OCI-LY7 (cell line): Measurements from ENCODE around the gene NAT10. TPM values are rescaled to one million over a fixed set of nuclear protein-coding genes. Genes with fewer than 3 reads are reported as not detected.

ENCODE experiments used
- BruUV-seq: library from RNA; stranded (reverse); fragments of 400-500 nt; replicated peaks from 2 replicates; lab custom pipeline; 2021; lab: Mats Ljungman, UMichigan
- CTCF ChIA-PET: fragments of 300-600 bp; sonication (Branson Sonifier 250); formaldehyde crosslinking; loops from one replicate; lab custom pipeline; 2022; ENCODE audit warnings: antibody characterized with exemption; ENCODE audit not compliant: unreplicated experiment; lab: Charles Lee
- POLR2A ChIA-PET: fragments of 300-600 bp; sonication (Branson Sonifier 250); formaldehyde crosslinking; loops from one replicate; lab custom pipeline; 2022; ENCODE audit warnings: antibody characterized with exemption; lab: Charles Lee
- DNase-seq: peaks from one replicate; pipeline ENCODE4 v3.0.0-alpha.2; 2015; ENCODE audit warnings: low spot score
- H2AFZ ChIP-seq: fragments of 200-600 bp; sonication (generic), shearing (Covaris generic); 2 replicates; pipeline ENCODE4 v1.6.1; 2014; ENCODE audit warnings: mild to moderate bottlenecking, antibody characterized with exemption, low read length, moderate library complexity
- H3K27ac ChIP-seq: fragments of 200-600 bp; sonication (generic); 2 replicates; pipeline ENCODE4 v1.5.1; 2014; ENCODE audit warnings: mixed run types, low read depth, mild to moderate bottlenecking, moderate library complexity, low read length, inconsistent platforms; ENCODE audit not compliant: poor library complexity, severe bottlenecking
- H3K36me3 ChIP-seq: fragments of 200-600 bp; sonication (generic); 2 replicates; pipeline ENCODE4 v1.6.1; 2014; ENCODE audit warnings: mild to moderate bottlenecking, antibody characterized with exemption, low read length, moderate library complexity, mixed read lengths; ENCODE audit not compliant: insufficient read depth
- H3K4me1 ChIP-seq: fragments of 200-600 bp; sonication (generic); 2 replicates; pipeline ENCODE4 v1.5.1; 2014; ENCODE audit warnings: mild to moderate bottlenecking, low read length; ENCODE audit not compliant: insufficient read depth, poor library complexity, severe bottlenecking
- H3K4me2 ChIP-seq: fragments of 200-600 bp; sonication (generic); 2 replicates; pipeline ENCODE4 v1.6.1; 2014; ENCODE audit warnings: mild to moderate bottlenecking, low read length
- H3K4me3 ChIP-seq: fragments of 200-600 bp; sonication (generic); 2 replicates; pipeline ENCODE4 v1.5.1; 2014; ENCODE audit warnings: mild to moderate bottlenecking, low read depth, low read length; ENCODE audit not compliant: poor library complexity, severe bottlenecking
- H3K79me2 ChIP-seq: fragments of 200-600 bp; sonication (generic); 2 replicates; pipeline ENCODE4 v1.6.1; 2016; ENCODE audit warnings: low read depth, mild to moderate bottlenecking, low read length, moderate library complexity, mixed read lengths; ENCODE audit not compliant: insufficient read depth
- H3K9me2 ChIP-seq: fragments of 200-600 bp; sonication (generic); 2 replicates; pipeline ENCODE4 v1.6.1; 2016; ENCODE audit warnings: mild to moderate bottlenecking, low read length, mixed read lengths; ENCODE audit not compliant: insufficient read depth
- H3K9me3 ChIP-seq: fragments of 200-600 bp; sonication (generic); 2 replicates; pipeline ENCODE4 v1.6.1; 2014; ENCODE audit warnings: mild to moderate bottlenecking, mixed run types, low read length, mixed read lengths
- H4K20me1 ChIP-seq: fragments of 200-600 bp; sonication (generic); 2 replicates; pipeline ENCODE4 v1.6.1; 2014; ENCODE audit warnings: mild to moderate bottlenecking, antibody characterized with exemption, low read length, moderate library complexity, mixed read lengths; ENCODE audit not compliant: insufficient read depth
- EZH2phosphoT487 ChIP-seq: fragments of 200-600 bp; sonication (generic); IDR thresholded peaks from 2 replicates; pipeline ENCODE4 v1.6.1; 2018; ENCODE audit warnings: low read depth, borderline replicate concordance, mild to moderate bottlenecking, mixed run types, antibody characterized with exemption, low read length, moderate library complexity, mixed read lengths
- intact Hi-C: fragments of 100-400 bp; cut with micrococcal nuclease; formaldehyde crosslinking; loops from one replicate; pipeline ENCODE4 v1.10.0; 2022; ENCODE audit not compliant: unreplicated experiment
- total RNA-seq, 2 experiments: library from RNA; depleted of rRNA in 1 of 2; stranded (reverse); fragments of >200 nt in 1 of 2; shearing (Covaris generic) in 1 of 2; gene quantifications; 2 replicates each; pipeline ENCODE4 v1.2.3, GENCODE V29; 2014 to 2022
- TF ChIP-seq, protein P1 (sequence below): fragments of 200-600 bp; sonication (generic); conservative IDR thresholded peaks from 2 replicates; pipeline ENCODE4 v1.5.1; 2014; ENCODE audit warnings: mild to moderate bottlenecking, antibody characterized with exemption, low read length, moderate library complexity, mixed read lengths

NAT10 gene
- total RNA-seq, 2 experiments from 2014 or later: 64.9 to 120 TPM

DNA sequence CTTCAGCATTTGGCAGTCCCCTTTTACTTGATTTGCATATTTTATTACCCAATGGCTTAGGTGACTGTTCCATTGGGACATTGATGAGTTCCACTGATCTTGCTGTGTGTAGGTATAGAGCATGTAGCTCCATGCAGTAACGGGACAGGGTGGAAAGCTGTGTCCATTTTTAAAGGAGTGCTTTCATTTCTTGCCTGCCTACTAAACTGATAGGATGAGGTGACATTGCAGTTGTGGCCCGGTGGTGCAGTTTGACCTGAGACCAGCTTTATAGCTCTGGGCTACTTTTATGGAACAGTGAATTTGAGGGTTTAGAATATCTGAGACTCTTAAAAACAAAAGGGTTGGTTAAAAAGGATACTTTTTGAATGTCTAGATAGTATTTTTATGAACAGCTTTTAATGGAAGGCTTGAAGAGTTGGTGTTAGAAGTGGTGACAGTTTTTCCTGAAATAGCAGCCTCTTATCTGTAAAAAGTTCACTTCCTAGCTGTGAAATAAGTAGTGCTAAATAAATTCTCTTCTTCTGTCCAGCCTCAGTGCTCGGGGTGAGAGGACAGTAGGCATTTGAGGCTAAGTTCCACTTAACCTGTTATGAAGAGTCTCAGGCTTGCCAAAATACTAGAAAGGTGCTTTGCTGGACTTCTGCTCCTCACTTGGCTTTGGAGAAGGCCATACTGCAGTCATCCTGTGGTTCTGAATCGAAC, 27.0 kb downstream of the NAT10 start:
- POLR2A ChIA-PET: interaction anchor here (0.7 to 1.4 kb wide), 5 partner anchors 9 to 1586 kb away, joined by 3 to 4 read pairs (median 3); no protein-coding TSS in a partner anchor
- CTCF ChIA-PET: no interaction called here
- H3K79me2 ChIP-seq: no peaks in the 10 kb centered on the region
- no peaks in the 10 kb centered on the region for H3K9me3 ChIP-seq
- H3K4me2 ChIP-seq: no peak overlapping the region
- H3K36me3 ChIP-seq: peaks cover 95% of the 10 kb centered on the region
- H3K4me3 ChIP-seq: no peak overlapping the region
- no peak overlapping the region for H2AFZ ChIP-seq
- no peaks in the 10 kb centered on the region for H3K4me1 ChIP-seq
- no peak for DNase-seq
- no peak overlapping the region for H3K27ac ChIP-seq
- no peaks in the 10 kb centered on the region for H3K9me2 ChIP-seq
- H4K20me1 ChIP-seq: no peaks in the 10 kb centered on the region; the same call in 1 of the 2 replicates
- TF ChIP-seq, protein P1, sequence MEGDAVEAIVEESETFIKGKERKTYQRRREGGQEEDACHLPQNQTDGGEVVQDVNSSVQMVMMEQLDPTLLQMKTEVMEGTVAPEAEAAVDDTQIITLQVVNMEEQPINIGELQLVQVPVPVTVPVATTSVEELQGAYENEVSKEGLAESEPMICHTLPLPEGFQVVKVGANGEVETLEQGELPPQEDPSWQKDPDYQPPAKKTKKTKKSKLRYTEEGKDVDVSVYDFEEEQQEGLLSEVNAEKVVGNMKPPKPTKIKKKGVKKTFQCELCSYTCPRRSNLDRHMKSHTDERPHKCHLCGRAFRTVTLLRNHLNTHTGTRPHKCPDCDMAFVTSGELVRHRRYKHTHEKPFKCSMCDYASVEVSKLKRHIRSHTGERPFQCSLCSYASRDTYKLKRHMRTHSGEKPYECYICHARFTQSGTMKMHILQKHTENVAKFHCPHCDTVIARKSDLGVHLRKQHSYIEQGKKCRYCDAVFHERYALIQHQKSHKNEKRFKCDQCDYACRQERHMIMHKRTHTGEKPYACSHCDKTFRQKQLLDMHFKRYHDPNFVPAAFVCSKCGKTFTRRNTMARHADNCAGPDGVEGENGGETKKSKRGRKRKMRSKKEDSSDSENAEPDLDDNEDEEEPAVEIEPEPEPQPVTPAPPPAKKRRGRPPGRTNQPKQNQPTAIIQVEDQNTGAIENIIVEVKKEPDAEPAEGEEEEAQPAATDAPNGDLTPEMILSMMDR: no peak
- TF ChIP-seq EZH2phosphoT487: no peak
- intact Hi-C loops: no loop called here
- no TSS peak for BruUV-seq

DNA sequence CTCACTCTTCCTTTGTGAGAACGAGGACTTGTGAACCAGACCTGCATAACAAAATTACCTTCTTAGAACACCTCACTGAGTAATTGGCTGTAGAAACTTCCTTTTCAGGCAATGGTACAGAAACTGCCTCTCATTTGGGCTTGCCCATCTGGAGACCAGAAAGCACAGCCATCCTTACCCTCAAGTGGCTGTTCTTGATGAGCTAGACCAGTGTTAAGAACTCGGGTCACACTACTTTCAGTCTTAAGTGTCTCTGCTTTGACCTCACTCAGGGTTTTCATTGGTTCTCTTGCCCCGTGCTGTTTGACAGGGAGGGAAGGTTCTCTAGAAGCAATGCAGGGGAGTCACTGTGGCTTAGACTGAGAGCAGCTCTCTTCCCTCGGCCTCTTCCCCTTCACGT, 29.3 kb downstream of the NAT10 start:
- no peak for TF ChIP-seq EZH2phosphoT487
- TF ChIP-seq, protein P1: no peak
- ChIA-PET CTCF (no interaction called here), POLR2A (interaction anchor here (0.6 kb wide), 1 partner anchor 21 kb away, joined by 4 read pairs; no protein-coding TSS in a partner anchor)
- Histone ChIP-seq H3K4me3 (no peak overlapping the region), H3K36me3 (peaks cover 98% of the 10 kb centered on the region), H3K9me2 (no peaks in the 10 kb centered on the region), H3K79me2 (no peaks in the 10 kb centered on the region), H2AFZ (no peak overlapping the region), H3K9me3 (no peaks in the 10 kb centered on the region), H3K4me2 (no peak overlapping the region), H3K4me1 (no peaks in the 10 kb centered on the region), H3K27ac (no peak overlapping the region), H4K20me1 (no peaks in the 10 kb centered on the region; the same call in 1 of the 2 replicates)
- no TSS peak for BruUV-seq
- intact Hi-C loops: no loop called here
- DNase-seq: no peak

DNA sequence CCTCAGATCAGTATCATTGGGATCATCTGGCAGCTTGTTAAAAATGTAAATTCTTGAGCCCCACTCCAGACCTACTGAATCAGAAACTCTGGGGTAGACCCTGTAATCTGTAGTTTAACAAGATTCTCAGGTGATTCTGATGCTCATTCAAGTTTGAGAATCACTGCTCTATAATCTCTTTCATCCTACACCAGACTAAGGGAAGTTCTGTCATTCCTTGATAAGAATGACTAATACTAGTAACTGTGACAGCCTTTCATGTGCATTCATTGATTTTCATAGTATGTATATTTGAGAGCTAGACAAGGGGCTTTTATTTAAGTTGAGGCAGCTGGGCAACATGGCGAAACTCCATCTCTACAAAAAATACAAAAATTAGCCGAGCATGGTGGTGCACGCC, 30.0 kb downstream of the NAT10 start:
- no peak for TF ChIP-seq EZH2phosphoT487
- TF ChIP-seq, protein P1: no peak
- no peak overlapping the region for H3K4me2 ChIP-seq
- no peaks in the 10 kb centered on the region for H3K9me3 ChIP-seq
- ChIA-PET CTCF (interaction anchor here (0.6 kb wide), 1 partner anchor 87 kb away, joined by 3 read pairs; no protein-coding TSS in a partner anchor), POLR2A (interaction anchor here (0.6 to 1.0 kb wide), 3 partner anchors 10 to 278 kb away, joined by 3 to 4 read pairs (median 4); no protein-coding TSS in a partner anchor)
- no peaks in the 10 kb centered on the region; the same call in 1 of the 2 replicates for H4K20me1 ChIP-seq
- no peak overlapping the region for H2AFZ ChIP-seq
- H3K9me2 ChIP-seq: no peaks in the 10 kb centered on the region
- H3K27ac ChIP-seq: no peak overlapping the region
- peaks cover 98% of the 10 kb centered on the region for H3K36me3 ChIP-seq
- H3K79me2 ChIP-seq: no peaks in the 10 kb centered on the region
- intact Hi-C loops: no loop called here
- H3K4me3 ChIP-seq: no peak overlapping the region
- H3K4me1 ChIP-seq: no peaks in the 10 kb centered on the region
- no TSS peak for BruUV-seq
- DNase-seq: no peak
